GM10266 (cell line): Measurements from ENCODE around the gene IFFO2.

ENCODE experiments used
- DNase-seq: peaks from one replicate; pipeline ENCODE4 v3.0.0; 2012; ENCODE audit errors: extremely low spot score
- CTCF ChIP-seq: IDR thresholded peaks from 2 replicates; pipeline ENCODE4 v1.5.1; 2012; ENCODE audit warnings: mild to moderate bottlenecking, low read depth; ENCODE audit not compliant: control insufficient read depth, insufficient read depth; ENCODE audit errors: missing control alignments

IFFO2 gene

DNA sequence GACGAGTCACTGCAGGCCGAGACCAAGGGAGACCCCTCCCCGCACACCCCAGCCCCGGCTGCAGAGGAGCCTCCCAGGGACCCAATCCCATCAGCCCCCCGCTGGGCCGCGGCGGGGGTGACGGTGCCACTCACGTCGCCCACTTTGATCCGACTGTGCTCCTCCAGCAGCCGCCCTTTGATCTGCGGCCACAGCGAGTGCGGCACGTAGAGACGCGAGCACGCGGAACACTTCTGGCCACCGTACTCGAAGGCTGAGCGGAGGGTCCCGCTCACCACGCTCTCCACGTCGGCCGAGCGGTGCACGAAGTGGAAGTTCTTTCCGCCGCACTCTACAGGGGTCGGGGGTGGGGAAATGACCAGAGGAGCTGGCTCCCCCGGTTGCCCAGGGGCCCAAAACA lies 79.2 kb downstream of the IFFO2 start:
- no peak for TF ChIP-seq CTCF
- DNase-seq: no peak

DNA sequence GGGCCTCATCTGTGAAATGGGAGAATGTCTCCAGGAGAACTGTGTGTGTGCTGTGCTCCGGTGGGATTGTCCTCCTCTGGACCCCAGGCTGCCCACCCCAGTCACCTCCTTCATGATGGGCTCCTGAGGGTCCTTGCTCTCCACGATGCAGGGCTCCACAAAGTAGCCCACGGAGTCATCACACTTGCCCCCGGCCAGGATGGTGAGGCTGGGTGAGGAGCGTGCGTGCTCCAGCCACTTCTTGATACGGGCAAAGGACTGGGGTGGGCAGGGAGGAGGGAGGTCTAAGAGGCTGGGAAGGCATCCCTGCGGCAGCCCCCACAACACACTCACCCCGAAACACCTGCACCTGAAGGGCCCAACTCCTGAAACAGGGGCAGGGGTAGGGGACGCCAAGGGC lies 80.3 kb downstream of the IFFO2 start:
- TF ChIP-seq CTCF: no peak
- no peak for DNase-seq

DNA sequence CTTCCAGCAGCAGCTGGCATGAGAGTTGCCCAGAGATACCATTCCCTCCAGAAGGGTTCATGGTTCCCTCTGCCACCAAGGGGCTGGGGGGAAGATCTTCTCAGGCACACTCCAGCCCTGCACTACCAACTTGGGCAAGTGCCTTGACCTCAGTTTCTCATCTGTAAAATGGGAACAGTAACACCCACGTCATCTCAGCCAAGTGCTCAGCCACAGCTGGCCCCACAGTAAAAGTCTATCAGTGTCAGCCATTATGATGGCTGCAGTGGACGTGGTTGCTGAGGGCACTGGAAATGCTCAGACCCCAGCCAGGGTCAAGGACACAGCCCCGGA lies 80.7 kb downstream of the IFFO2 start:
- no peak for TF ChIP-seq CTCF
- DNase-seq: no peak

DNA sequence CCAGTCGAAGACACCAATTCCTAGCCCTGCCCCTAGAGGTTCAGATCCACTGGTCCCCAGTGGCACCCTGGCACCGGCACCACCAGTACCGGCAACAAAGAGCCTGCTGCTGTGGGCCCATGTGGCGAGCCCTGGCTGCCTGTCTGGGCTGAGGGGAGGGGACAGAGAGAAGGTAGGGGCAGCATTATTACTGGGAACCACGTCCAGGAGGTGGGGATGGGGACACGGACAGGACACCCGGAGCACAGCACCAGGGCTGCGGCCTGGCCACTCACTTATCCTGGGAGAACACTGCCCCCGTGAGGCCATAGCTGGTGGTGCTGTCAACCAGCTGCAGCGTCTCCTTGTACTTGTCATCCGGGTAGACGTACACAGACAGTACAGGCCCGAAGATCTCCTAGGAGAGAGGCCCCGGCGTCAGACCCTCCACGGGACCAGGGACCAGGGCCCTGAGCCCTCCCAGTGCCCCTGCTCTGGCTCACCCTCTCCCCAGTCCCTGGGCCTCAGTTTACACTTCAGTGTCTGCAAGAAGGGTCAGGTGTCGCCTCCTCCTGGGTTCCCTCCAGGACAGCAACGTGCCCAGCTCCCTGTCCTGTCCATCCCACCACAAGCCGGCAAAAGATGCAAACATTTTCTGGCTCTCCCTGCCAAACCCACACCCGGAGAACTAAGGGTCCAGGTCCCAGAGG lies 81.2 kb downstream of the IFFO2 start:
- TF ChIP-seq CTCF: peak; percentile 77
- peak; percentile 76 for DNase-seq

- DNase-seq: no peak
- TF ChIP-seq CTCF: no peak
Observed at GRCh38 chr1:18874600-18874999, 81.9 kb downstream of the IFFO2 start.

- no peak for TF ChIP-seq CTCF
- no peak for DNase-seq
Observed at GRCh38 chr1:18874036-18874435, 82.4 kb downstream of the IFFO2 start.

DNA sequence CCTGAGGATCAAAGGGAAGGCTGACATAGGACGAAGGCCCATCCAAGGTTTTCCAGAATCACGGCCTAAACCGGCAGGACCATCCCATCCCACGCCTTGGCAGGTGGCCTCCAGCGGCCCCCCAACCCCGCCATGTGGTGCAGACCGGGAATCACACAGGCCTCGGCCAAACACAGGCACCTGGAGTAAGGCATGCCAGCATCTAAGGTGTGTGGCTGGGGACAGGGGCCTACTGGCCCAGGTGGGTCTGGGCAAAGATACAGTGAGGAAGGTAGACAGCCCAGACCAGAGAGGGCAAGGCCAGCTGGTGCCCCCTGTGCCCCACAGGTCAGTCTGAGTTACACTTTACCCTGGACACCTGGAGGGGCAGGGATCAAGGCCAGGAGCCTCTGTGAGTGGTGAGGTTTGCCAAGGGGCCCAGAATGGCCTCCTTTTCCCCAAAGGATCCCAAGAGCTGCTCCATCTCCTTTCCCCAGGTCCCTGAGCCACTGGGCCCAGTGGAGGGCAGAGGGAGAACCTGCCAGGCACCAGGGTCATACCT lies 84.3 kb downstream of the IFFO2 start:
- DNase-seq: no peak
- TF ChIP-seq CTCF: no peak
